ENCODE data around the gene ATF3.

Gene ATF3

GRCh38 chr1:212629450-212630157, 21.0 kb downstream of the ATF3 start:
- ATAC-seq = no peak; the same call in 1 of the 3 replicates
- TF ChIP-seq SNAI2 (CRISPR knock-in tag; IDR thresholded peaks at IDR 0.05) (no peak), ZFP3 (CRISPR knock-in tag; IDR thresholded peaks at IDR 0.05) (no peak), TSHZ2 (CRISPR knock-in tag; IDR thresholded peaks at IDR 0.05) (no peak), PPARA (CRISPR knock-in tag; IDR thresholded peaks at IDR 0.05; ENCODE audit: borderline replicate concordance) (no peak), OSR1 (CRISPR knock-in tag; IDR thresholded peaks at IDR 0.05) (no peak), ZNF565 (CRISPR knock-in tag; conservative IDR thresholded peaks at IDR 0.05; ENCODE audit: low read depth) (no peak), BACH2 (CRISPR knock-in tag; IDR thresholded peaks at IDR 0.05; ENCODE audit: borderline replicate concordance) (no peak), GLIS3 (CRISPR knock-in tag; IDR thresholded peaks at IDR 0.05) (no peak), PATZ1 (CRISPR knock-in tag; IDR thresholded peaks at IDR 0.05; ENCODE audit: borderline replicate concordance) (no peak), ISL1 (CRISPR knock-in tag; IDR thresholded peaks at IDR 0.05) (no peak), TCF4 (CRISPR knock-in tag; IDR thresholded peaks at IDR 0.05; ENCODE audit: borderline replicate concordance) (no peak), ZNF8 (CRISPR knock-in tag; IDR thresholded peaks at IDR 0.05) (no peak)

DNA sequence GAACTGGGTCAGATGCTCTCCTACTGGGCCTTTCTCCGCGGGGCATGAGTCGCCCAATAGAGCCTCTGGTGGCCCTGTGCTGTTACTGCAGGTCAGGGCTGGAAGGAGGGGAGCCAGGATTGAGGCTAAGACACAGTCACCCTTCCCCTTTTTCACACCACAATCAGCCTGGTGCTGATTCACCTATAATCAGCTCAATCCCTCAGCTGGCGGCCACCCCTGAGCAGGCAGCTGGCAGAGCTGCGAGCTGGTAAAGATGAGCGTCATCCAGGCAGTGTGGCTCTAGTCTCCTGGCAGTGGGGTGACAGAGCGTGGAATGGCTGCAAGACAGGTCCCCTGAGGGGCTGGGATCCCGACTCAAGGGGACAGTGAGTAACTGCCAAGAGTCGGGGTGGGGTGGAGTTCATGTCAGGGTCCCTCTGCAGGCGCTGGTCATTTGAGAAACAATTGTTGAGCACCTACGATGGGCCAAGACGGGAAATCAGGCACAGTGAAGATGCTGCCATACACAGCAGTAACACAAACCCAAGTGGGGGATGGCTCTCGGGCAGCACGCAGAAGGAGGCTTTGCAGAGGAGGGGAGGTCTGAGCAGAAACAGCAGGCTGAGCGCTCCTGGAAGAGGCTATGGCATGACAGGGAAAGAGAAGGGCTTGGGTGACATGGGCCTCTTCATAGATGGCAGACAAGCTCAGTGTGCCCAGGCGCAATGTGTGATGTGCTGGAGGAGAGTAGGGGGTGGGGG, 21.8 kb downstream of the ATF3 start:
- peak; percentile 98 for ATAC-seq
- TF ChIP-seq CSDC2 (CRISPR knock-in tag; IDR thresholded peaks at IDR 0.05) (no peak), TSHZ2 (CRISPR knock-in tag; IDR thresholded peaks at IDR 0.05) (no peak), ESRRG (CRISPR knock-in tag; IDR thresholded peaks at IDR 0.05) (no peak), GLIS3 (CRISPR knock-in tag; IDR thresholded peaks at IDR 0.05) (no peak), ZFP30 (CRISPR knock-in tag; IDR thresholded peaks at IDR 0.05) (no peak), TOX (CRISPR knock-in tag; IDR thresholded peaks at IDR 0.05; ENCODE audit: borderline replicate concordance) (no peak), ZNF565 (CRISPR knock-in tag; conservative IDR thresholded peaks at IDR 0.05; ENCODE audit: low read depth) (no peak), POU6F1 (CRISPR knock-in tag; IDR thresholded peaks at IDR 0.05; ENCODE audit: borderline replicate concordance, low read depth) (no peak), ZC3H10 (CRISPR knock-in tag; IDR thresholded peaks at IDR 0.05) (no peak), ZNF8 (CRISPR knock-in tag; IDR thresholded peaks at IDR 0.05) (no peak), TCF4 (CRISPR knock-in tag; IDR thresholded peaks at IDR 0.05; ENCODE audit: borderline replicate concordance) (no peak), ARNTL (CRISPR knock-in tag; IDR thresholded peaks at IDR 0.05; ENCODE audit: borderline replicate concordance, low read depth) (no peak), ISL1 (CRISPR knock-in tag; IDR thresholded peaks at IDR 0.05) (no peak), ZNF70 (CRISPR knock-in tag; IDR thresholded peaks at IDR 0.05) (no peak), RARB (CRISPR knock-in tag; IDR thresholded peaks at IDR 0.05) (no peak), PATZ1 (CRISPR knock-in tag; IDR thresholded peaks at IDR 0.05; ENCODE audit: borderline replicate concordance) (no peak), BACH2 (CRISPR knock-in tag; IDR thresholded peaks at IDR 0.05; ENCODE audit: borderline replicate concordance) (no peak)
- TF ChIP-seq, protein P1, sequence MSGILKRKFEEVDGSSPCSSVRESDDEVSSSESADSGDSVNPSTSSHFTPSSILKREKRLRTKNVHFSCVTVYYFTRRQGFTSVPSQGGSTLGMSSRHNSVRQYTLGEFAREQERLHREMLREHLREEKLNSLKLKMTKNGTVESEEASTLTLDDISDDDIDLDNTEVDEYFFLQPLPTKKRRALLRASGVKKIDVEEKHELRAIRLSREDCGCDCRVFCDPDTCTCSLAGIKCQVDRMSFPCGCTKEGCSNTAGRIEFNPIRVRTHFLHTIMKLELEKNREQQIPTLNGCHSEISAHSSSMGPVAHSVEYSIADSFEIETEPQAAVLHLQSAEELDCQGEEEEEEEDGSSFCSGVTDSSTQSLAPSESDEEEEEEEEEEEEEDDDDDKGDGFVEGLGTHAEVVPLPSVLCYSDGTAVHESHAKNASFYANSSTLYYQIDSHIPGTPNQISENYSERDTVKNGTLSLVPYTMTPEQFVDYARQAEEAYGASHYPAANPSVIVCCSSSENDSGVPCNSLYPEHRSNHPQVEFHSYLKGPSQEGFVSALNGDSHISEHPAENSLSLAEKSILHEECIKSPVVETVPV (CRISPR knock-in tag; IDR thresholded peaks at IDR 0.05) = no peak
- TF ChIP-seq, protein P2, sequence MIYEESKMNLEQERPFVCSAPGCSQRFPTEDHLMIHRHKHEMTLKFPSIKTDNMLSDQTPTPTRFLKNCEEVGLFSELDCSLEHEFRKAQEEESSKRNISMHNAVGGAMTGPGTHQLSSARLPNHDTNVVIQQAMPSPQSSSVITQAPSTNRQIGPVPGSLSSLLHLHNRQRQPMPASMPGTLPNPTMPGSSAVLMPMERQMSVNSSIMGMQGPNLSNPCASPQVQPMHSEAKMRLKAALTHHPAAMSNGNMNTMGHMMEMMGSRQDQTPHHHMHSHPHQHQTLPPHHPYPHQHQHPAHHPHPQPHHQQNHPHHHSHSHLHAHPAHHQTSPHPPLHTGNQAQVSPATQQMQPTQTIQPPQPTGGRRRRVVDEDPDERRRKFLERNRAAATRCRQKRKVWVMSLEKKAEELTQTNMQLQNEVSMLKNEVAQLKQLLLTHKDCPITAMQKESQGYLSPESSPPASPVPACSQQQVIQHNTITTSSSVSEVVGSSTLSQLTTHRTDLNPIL (CRISPR knock-in tag; IDR thresholded peaks at IDR 0.05; ENCODE audit: low read depth) = no peak

Measured in SK-N-SH treated with all-trans-retinoic acid at 6 μM for 48 hours (cell line).